Putamen (tissue), 1 donor: Measurements from ENCODE around the gene NRCAM.

Source experiments
- DNase-seq: peaks from one replicate; pipeline ENCODE4 v3.0.0-alpha.2; 2016; ENCODE audit warnings: low spot score

Gene NRCAM

GRCh38 chr7:108308276-108308675 is 148.0 kb downstream of the NRCAM start:
- no peak for DNase-seq

- no peak for DNase-seq
Measured at GRCh38 chr7:108307595-108307994, 148.6 kb downstream of the NRCAM start.

- no peak for DNase-seq
Measured at GRCh38 chr7:108307194-108307593, 149.0 kb downstream of the NRCAM start.

- DNase-seq = no peak
Measured at GRCh38 chr7:108303332-108303731, 152.9 kb downstream of the NRCAM start.

- no peak for DNase-seq
Measured at GRCh38 chr7:108301387-108301786, 154.8 kb downstream of the NRCAM start.

- no peak for DNase-seq
Measured at GRCh38 chr7:108299251-108299973, 156.8 kb downstream of the NRCAM start.

- no peak for DNase-seq
Measured at GRCh38 chr7:108296911-108297310, 159.3 kb downstream of the NRCAM start.

GRCh38 chr7:108294595-108294994 is 161.6 kb downstream of the NRCAM start:
- no peak for DNase-seq

GRCh38 chr7:108293149-108293612 is 163.1 kb downstream of the NRCAM start:
- DNase-seq = no peak

- DNase-seq = no peak
Measured at GRCh38 chr7:108292541-108292940, 163.7 kb downstream of the NRCAM start.

- no peak for DNase-seq
Measured at GRCh38 chr7:108291791-108292440, 164.3 kb downstream of the NRCAM start.

GRCh38 chr7:108291152-108291508 is 165.1 kb downstream of the NRCAM start:
- no peak for DNase-seq

- no peak for DNase-seq
Measured at GRCh38 chr7:108290459-108291151, 165.6 kb downstream of the NRCAM start.

GRCh38 chr7:108289852-108290251 is 166.4 kb downstream of the NRCAM start:
- DNase-seq = no peak

- no peak for DNase-seq
Measured at GRCh38 chr7:108287857-108288256, 168.4 kb downstream of the NRCAM start.

- DNase-seq = no peak
Measured at GRCh38 chr7:108286290-108286904, 169.8 kb downstream of the NRCAM start.

GRCh38 chr7:108285778-108286177 is 170.5 kb downstream of the NRCAM start:
- DNase-seq = no peak

GRCh38 chr7:108285003-108285368 is 171.2 kb downstream of the NRCAM start:
- DNase-seq = no peak

GRCh38 chr7:108284349-108285002 is 171.8 kb downstream of the NRCAM start:
- DNase-seq = no peak

- no peak for DNase-seq
Measured at GRCh38 chr7:108283252-108283651, 173.0 kb downstream of the NRCAM start.

GRCh38 chr7:108282427-108282996 is 173.7 kb downstream of the NRCAM start:
- DNase-seq = no peak

GRCh38 chr7:108280136-108280535 is 176.1 kb downstream of the NRCAM start:
- no peak for DNase-seq
